Stimulated activated CD4-positive, alpha-beta T cell treated with anti-CD3 and anti-CD28 coated beads, Interleukin-4, amount 100 ng/mL, for 24 hours (primary cell): ENCODE data around the gene SLC39A9.
"Not testable (repeated sequence)": the region's sequence is repeated elsewhere in the genome, so short reads cannot be mapped to it uniquely, and the experiment has no call there.

Experiments used
- DNase-seq: peaks from one replicate; pipeline ENCODE4 v3.0.0-alpha.2; 2020

SLC39A9 gene

DNA sequence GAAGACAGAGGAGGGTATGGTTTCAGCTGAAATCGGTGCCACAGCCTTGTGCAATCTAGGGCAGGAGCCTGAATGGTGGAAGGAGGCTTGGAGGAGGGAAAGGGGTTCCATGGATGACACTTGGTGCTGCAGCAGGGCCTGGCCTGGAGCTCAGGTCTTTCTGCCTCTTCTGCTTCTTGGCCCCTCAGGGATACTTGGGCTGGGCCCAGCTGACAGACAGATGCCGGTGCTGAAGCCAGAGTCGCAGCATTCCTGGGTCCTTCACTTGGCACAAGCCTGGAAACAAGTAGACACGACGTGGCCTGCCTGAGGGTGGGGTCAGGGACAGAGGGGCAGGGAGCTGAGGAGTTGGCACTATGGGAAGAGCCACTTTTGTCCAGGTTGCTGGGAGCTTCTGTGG, 81.6 kb downstream of the SLC39A9 start:
- DNase-seq = no peak

DNA sequence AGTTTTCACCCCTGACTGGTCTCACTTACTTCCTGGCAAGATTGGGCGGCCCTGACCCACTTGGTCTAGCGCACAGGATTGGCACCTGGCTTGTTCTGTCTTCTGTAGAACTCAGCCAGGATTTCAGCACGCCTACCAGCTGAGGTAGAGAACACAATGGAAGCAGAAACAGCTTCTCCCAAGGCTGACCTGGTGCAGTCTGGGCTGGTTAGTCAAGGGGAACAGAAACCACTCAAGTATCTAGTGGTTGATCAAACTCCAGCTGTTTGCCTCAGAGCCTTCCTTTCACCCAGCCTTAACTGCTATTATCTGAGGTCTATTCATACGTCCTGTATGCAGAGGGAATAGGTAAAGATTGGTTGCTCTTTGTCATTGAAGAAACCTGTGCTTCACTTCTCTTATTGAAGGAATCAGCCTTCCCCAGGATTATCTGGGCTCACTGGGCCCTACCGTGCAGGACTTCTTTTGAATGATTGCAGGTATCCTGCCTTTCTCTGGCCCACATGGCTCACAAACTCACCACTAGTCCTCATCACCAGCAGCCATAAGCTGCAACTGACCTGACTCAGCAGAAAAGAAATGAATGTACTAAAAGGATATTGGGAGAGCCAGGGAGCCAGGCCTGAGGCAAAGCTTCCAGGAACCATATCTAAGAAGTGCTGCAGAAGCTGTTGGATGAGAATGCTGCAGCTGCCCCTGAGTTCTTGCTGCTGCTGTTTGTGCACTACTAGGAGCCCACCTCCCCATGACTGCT, 83.5 kb downstream of the SLC39A9 start:
- no peak for DNase-seq

DNA sequence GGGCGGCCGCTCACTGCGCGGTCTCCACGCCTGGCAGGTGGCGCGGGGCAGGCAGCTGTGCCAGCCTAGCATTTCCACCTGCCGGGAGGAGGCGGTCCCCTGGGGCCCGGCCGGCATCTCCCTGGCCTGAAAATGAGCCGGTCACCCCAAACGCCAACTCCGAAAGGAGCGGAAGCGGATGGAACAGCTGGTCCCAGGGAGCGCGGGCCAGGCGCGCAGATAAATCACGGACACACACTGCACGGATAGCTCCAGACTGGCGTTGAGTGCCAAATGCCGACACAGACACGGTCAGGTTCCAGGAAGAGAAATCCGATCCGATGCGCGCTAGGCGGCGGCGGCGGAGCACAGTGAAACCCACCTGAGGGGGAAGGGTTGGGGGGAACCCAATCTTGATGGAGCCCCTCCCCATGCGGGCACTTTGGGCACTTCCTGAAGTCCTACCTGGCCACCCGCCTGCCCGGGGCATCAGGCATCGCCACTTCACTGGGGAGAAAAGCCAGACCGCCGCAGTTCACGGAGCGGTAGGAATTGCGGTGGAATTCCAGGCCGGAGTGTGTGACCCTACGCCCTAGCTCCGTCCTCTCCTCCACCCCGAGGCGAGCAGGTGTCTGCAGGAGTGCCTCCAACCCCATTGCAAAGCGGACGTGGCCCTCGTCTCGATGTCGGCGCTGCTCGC, 85.4 kb downstream of the SLC39A9 start:
- DNase-seq = no peak

GRCh38 chr14:69484444-69485314, 86.2 kb downstream of the SLC39A9 start, which contains the start of gene PLEKHD1:
TSS of gene PLEKHD1 (plus strand) at chr14:69484728. CDS start at chr14:69484966, 238 bp downstream.
- DNase-seq = no peak

- no peak for DNase-seq
Measured at GRCh38 chr14:69485315-69485660, 86.8 kb downstream of the SLC39A9 start.

DNA sequence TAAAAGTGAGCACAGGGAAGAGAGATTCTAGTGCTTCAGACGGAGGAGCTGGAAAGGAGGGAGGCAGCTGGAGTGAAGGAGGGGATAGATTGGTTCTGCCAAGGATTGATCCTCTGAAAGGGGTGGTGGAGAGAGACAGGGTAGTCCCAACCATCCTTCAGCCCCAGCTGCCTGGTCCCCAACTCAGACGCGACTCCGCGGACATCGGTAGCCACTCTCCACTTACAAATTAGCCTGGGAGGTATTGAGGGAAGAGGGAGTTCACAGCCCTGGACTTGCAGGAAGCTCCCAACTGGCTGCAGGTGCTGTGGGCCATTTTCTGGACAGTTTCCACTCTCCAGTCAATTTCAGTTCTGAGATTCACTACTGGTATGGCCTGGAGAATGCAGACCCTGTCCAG, 87.2 kb downstream of the SLC39A9 start:
- DNase-seq = no peak

DNA sequence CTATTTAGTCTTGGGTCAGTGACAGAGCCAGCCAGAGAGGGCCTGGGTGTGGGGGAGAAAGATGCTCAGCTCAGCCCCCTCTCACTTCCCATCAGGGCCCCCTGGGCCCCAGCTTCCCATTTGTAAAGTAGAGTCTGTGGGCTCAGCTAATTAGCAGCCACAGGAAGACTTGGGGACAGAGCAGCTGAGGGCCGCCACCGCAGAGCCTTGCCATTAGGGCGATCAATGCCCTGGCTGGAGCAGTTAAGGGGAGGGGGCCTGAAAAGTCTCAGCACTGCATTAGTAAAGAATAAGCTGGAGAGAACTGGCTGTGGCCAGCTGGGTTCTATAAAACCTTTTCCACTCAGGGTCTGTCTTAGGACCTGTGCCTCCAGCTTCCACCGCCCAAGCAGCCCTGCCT, 88.7 kb downstream of the SLC39A9 start:
- no peak for DNase-seq

DNA sequence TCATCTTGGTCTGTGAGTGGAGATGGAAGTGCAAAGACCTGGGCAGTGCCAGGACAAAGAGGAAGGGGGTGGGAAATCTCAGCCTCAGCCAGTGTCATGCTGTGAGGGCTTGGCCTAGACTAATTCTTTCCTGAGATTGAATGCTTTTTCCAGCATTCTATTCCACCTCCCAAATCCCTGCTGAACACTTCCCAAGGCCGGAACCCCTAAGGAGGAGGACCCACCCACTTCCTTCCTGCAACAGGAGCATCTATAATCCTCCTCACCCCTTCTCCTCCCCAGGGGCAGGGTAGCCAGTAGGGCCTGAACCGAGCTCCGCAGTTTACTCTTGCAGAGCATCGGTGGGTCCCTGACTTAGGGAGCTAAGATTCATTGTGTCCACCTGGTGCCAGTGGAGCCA, 89.3 kb downstream of the SLC39A9 start:
- no peak for DNase-seq

DNA sequence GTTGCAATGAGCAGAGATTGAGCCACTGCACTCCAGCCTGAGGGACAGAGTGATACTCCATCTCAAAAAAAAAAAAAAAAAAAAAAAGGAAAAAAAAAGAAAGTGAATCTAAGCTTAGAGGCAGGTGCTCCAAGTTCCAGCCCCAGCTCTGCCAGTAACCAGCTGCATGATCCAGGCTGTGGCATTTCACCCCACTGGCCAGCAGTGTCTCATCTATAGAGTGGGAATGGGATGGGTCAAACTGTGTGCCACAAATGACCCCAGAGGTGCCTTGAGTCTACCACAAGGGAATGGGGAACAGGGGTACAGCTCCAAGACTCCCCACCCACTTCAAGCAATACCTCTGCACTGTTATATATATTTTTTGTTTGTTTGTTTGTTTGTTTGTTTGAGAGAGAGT, 91.0 kb downstream of the SLC39A9 start:
- DNase-seq = no peak

DNA sequence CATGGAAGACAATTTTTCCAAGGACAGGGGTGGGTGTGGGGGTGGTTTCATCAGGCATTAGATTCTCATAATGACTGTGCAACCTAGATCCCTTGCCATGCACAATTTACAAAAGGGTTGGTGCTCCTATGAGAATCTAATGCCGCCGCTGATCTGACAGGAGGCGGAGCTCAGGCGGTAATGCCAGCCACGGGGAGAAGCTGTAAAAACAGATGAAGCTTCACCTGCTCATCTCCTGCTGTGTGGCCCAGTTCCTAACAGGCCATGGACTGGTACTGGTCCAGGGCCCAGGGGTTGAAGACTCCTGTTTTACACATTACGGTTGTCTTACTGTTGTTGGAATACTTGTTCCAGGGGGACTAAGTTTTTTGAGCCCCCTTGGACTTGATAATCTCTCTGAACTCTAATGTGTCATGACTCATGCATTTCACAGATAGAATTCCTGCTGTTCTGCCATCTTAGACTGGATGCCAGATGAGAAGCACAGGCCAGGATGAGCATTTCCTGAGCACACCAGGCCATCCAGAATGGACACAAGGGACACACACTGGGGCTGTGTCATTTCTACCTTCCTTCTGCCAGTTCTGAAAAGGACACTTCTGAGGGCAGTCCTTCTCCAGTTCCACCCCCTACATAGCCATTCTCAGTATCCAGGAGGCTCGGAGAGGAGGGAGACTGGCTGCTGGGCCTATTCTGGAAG, 91.9 kb downstream of the SLC39A9 start:
- DNase-seq = no peak

DNA sequence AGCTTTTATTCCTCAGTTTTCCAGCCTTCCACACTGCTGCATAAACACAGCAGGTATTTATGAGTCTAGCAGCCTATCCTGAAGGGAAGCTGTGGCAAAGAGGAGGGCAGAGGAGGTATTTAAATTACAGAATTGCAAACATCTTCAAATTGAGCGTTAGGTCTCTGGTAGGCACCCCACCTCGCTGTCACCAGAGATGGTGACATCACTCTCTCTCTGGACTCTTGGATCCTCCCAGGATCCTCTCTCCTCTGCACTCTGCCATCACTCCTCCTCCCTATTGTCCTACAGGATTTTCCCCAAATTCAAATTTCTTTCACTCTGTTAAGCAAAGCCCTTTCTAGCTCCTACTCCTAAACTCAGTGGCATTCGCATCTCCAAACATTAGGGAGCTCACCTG, 92.7 kb downstream of the SLC39A9 start:
- DNase-seq = no peak

- no peak for DNase-seq
Measured at GRCh38 chr14:69493038-69493437, 94.5 kb downstream of the SLC39A9 start.

DNA sequence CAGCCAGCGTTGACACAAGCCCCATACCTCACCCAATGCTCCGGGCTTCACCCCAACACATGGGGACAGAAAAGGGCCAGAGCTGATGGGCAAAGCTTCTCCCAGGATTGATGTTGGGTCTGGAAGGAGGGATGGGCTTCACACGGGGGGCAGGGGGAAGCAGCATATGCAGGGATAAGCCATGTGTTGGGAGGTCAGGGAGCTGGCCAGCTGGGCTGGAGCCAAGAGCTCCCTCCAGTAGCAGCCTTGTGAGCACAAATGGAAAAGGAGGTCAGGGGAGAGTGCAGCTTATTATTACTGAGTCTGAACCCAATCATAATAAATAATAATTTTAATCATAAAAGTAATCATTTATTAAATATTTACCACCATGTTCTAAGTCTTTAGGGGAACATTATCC, 95.3 kb downstream of the SLC39A9 start:
- DNase-seq = no peak

- no peak for DNase-seq
Measured at GRCh38 chr14:69495341-69495921, 96.9 kb downstream of the SLC39A9 start.

DNA sequence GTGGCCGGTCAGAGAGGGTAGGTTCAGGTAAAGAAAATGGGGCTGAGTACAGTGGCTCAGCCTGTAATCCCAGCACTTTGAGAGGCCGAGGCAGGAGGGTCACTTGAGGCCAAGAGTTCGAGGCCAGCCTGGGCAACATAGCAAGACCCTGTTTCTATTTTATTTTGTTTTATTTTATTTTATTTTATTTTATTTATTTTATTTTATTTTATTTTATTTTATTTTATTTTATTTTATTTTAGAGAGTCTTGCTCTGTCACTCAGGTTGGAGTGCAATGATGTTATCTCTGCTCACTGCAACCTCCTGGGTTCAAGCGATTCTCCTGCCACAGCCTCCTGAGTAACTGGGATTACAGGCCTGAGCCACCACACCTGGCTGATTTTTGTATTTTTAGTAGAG, 99.4 kb downstream of the SLC39A9 start:
- DNase-seq = not testable (repeated sequence)

DNA sequence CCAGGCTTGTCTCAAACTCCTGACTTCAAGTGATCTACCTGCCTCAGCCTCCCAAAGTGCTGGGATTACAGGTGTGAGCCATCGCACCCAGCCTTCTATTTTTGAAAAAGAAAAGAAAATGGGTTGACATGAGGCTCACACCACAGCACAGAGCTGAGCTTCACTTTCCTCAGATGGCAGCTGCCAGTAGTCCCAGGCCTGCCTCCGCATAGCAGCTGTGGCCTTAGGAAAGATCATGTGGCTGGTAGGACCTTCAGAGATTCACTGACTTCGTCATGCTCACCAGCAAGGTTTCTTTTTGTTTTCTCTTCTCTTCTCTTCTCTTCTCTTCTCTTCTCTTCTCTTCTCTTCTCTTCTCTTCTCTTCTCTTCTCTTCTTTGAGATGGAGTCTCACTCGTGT, 99.8 kb downstream of the SLC39A9 start:
- DNase-seq = not testable (repeated sequence)

- DNase-seq = no peak
Measured at GRCh38 chr14:69499436-69499835, 100.9 kb downstream of the SLC39A9 start.

- no peak for DNase-seq
Measured at GRCh38 chr14:69500096-69500495, 101.6 kb downstream of the SLC39A9 start.

- no peak for DNase-seq
Measured at GRCh38 chr14:69500736-69501135, 102.2 kb downstream of the SLC39A9 start.

DNA sequence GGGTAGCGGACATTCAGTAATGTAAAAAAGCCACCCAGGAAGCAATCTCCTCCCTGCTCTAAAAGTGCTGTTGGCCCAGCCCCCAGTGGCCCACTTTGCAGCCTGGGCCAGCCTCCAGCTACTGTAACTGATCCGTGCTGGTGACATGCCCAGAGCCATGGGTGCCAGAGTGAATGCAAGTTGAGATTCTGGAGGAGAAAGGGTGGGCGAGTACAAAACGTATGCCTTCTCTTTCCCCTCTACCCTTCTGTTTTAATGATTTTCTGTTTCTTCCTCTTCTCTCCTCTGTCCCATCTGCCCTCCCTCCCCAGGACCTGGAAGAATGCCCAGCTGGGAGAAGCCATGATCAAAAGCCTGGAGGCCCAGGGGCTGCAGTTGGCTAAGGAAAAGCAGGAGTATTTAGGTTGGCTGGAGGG, 102.9 kb downstream of the SLC39A9 start:
- DNase-seq = no peak

GRCh38 chr14:69504775-69505174, 106.3 kb downstream of the SLC39A9 start:
- no peak for DNase-seq
